COLO829 (cell line): ENCODE measurements around the gene TOMM40.
"Not testable (repeated sequence)": the region's sequence is repeated elsewhere in the genome, so short reads cannot be mapped to it uniquely, and the experiment has no call there.

Source experiments
- DNase-seq: peaks from one replicate; pipeline ENCODE4 v3.0.0; 2012; ENCODE audit warnings: low spot score

The TOMM40 gene

GRCh38 chr19:44900328-44901244 is 9.5 kb downstream of the TOMM40 start:
- no peak for DNase-seq

- DNase-seq = no peak
These were observed 12.2 kb downstream of the TOMM40 start for GRCh38 chr19:44903216-44903601.

- peak; percentile 69 for DNase-seq
These were observed 12.8 kb downstream of the TOMM40 start for GRCh38 chr19:44903602-44904425.

GRCh38 chr19:44904426-44904994 is 13.5 kb downstream of the TOMM40 start:
- no peak for DNase-seq

DNA sequence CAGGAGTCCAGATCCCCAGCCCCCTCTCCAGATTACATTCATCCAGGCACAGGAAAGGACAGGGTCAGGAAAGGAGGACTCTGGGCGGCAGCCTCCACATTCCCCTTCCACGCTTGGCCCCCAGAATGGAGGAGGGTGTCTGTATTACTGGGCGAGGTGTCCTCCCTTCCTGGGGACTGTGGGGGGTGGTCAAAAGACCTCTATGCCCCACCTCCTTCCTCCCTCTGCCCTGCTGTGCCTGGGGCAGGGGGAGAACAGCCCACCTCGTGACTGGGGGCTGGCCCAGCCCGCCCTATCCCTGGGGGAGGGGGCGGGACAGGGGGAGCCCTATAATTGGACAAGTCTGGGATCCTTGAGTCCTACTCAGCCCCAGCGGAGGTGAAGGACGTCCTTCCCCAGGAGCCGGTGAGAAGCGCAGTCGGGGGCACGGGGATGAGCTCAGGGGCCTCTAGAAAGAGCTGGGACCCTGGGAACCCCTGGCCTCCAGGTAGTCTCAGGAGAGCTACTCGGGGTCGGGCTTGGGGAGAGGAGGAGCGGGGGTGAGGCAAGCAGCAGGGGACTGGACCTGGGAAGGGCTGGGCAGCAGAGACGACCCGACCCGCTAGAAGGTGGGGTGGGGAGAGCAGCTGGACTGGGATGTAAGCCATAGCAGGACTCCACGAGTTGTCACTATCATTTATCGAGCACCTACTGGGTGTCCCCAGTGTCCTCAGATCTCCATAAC is 14.5 kb downstream of the TOMM40 start, which contains the start of gene APOE:
APOE (plus strand) TSS at position 360 of the 724 bp plus-strand sequence. CDS start 829 bp downstream, outside the sequence.
- no peak for DNase-seq

GRCh38 chr19:44907613-44908012 is 16.6 kb downstream of the TOMM40 start:
- DNase-seq = no peak

- no peak for DNase-seq
These were observed 17.2 kb downstream of the TOMM40 start for GRCh38 chr19:44908074-44908835.

- DNase-seq = no peak
These were observed 17.8 kb downstream of the TOMM40 start for GRCh38 chr19:44908836-44909261.

DNA sequence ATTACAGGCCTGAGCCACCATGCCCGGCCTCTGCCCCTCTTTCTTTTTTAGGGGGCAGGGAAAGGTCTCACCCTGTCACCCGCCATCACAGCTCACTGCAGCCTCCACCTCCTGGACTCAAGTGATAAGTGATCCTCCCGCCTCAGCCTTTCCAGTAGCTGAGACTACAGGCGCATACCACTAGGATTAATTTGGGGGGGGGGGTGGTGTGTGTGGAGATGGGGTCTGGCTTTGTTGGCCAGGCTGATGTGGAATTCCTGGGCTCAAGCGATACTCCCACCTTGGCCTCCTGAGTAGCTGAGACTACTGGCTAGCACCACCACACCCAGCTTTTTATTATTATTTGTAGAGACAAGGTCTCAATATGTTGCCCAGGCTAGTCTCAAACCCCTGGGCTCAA is 18.7 kb downstream of the TOMM40 start:
- no peak for DNase-seq

- not testable (repeated sequence) for DNase-seq
These were observed 20.8 kb downstream of the TOMM40 start for GRCh38 chr19:44911896-44912295.

DNA sequence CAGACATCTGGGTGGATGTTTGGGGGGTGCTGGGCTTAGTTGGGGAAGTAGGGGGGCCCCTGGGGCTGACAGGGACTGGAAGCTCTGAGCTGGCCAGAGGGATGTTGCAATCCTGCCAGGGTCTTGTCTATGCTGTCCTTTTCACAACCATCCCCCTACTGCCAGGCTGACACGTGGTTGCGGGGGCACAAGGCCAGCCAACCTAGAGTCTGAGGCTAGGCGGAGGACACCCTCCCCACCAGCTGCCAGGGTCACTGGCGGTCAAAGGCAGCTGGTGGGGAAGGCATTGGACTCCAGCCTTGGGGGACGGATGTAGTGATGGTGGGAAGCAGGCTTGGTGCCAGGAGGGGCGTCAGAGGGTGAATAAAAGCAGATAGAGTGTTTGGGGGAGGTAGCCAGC is 21.8 kb downstream of the TOMM40 start:
- no peak for DNase-seq

DNA sequence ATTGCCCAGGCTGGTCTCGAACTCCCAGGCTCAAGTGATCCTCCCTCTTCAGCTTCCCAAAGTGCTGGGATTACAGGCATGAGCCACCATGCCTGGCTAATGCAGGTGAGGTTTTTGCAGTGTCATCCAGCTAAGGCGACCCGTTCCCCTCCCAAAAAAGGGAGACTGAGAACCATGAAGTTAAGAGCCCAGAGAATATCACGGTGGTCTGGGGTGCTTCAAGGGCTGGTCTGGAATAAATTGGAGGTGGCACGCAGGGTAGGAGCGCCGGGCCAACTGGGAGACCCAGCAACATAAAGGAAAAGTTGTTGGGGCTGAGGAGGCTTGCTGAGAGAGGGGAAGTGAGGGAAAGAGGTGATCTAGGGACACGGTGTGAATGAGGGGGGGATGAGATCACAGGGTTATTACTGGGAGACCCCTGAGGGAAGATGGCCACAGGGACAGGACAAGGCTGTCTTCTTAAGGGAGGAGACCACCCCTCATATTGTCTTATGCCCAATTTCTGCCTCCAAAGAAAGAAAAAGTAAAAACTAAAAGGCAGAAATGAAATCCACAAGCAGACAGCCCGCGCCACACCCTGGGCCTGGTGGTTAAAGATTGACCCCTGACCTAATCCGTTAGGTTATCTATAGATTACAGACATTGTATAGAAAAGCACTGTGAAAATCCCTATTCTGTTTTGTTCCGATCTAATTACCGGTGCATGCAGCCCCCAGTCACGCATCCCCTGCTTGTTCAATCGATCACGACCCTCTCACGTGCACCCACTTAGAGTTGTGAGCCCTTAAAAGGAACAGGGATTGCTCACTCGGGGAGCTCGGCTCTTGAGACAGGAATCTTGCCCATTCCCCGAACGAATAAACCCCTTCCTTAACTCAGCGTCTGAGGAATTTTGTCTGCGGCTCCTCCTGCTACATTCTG is 22.7 kb downstream of the TOMM40 start:
- not testable (repeated sequence) for DNase-seq

GRCh38 chr19:44914433-44915206 is 23.6 kb downstream of the TOMM40 start, which contains the start of gene APOC1:
Gene APOC1 (plus strand): TSS chr19:44914608. CDS start chr19:44914892, 284 bp downstream.
- peak; percentile 92 for DNase-seq

DNA sequence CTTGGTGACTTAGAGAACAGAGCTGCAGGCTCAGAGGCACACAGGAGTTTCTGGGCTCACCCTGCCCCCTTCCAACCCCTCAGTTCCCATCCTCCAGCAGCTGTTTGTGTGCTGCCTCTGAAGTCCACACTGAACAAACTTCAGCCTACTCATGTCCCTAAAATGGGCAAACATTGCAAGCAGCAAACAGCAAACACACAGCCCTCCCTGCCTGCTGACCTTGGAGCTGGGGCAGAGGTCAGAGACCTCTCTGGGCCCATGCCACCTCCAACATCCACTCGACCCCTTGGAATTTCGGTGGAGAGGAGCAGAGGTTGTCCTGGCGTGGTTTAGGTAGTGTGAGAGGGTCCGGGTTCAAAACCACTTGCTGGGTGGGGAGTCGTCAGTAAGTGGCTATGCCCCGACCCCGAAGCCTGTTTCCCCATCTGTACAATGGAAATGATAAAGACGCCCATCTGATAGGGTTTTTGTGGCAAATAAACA is 33.2 kb downstream of the TOMM40 start:
- no peak for DNase-seq

GRCh38 chr19:44925114-44925891 is 34.2 kb downstream of the TOMM40 start:
- DNase-seq = no peak

- not testable (repeated sequence) for DNase-seq
These were observed 35.4 kb downstream of the TOMM40 start for GRCh38 chr19:44926245-44927077.

GRCh38 chr19:44927746-44928145 is 36.7 kb downstream of the TOMM40 start:
- DNase-seq = no peak
